Stimulated activated CD8-positive, alpha-beta memory T cell treated with anti-CD3 and anti-CD28 coated beads, Interleukin-12 subunit alpha, Interleukin-12 subunit beta, amount 100 ng/mL, for 24 hours (primary cell): Measurements from ENCODE around the gene PLEKHM2.
"Not testable (repeated sequence)": the region's sequence is repeated elsewhere in the genome, so short reads cannot be mapped to it uniquely, and the experiment has no call there.

ENCODE experiments used
- DNase-seq: peaks from one replicate; pipeline ENCODE4 v3.0.0-alpha.2; 2020; ENCODE audit errors: extremely low read depth

PLEKHM2 gene

DNA sequence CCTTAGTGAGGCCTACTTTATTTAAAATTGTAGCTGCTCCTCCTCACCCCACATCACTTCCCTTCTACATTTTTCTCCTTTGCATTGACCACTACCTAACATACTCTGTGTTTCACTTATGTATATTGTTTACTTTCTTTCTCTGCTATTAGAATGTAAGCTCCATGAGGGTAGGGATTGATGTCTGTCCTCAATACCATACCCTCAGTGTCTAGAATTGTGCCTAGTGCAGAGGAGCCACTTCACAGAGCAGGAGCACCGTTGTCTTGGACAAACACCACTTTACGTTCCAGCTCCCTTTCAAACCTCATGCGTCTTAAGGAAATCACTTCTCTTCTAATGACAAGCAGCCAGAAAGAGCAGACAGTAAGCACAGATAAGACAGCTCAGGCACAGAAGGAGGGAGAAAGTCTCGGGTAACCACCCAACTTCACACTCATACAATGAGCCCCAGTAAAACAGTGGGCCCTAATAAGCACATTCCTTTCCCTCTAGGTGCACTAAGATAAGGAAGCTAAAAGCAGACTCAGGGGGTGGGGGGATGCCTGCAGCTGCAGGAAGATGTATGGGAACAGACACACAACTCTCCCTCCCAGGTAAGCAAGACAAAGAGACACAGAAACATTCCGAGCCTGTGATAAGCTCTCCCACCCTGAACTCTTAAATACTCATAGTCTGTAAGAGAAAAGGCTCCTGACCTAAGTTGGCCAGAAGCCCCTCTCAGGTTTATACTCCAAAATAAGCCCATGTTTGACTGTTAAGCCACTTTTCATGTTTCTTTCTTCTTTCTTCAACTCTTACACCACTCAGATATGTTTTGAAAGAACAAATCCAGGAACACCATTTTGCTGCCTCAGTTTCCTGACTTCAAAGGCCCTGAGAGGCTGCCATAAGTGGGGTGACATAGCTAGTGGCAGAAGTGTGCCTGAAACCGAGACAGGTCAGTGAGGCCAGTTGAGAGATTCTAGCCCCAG is 7.1 kb upstream of the PLEKHM2 start:
- DNase-seq, result no peak

DNA sequence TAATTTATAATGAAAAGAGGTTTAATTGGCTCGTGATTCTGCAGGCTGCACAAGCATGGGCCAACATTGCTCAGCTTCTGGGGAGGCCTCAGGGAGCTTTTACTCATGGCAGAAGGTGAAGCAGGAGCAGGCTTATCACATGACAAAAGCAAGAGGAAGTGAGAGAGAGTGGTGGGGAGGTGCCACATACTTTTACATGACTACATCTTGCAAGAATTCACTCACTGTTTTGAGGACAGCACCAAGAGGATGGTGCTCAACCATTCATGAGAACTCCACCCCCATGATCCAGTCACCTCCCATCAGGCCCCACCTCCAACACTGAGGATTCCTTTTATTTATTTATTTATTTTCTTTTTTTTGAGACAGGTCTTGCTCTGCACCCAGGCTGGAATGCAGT is 5.5 kb upstream of the PLEKHM2 start:
- no peak for DNase-seq

- no peak for DNase-seq
Measured at GRCh38 chr1:15680131-15680530, 4.0 kb upstream of the PLEKHM2 start.

DNA sequence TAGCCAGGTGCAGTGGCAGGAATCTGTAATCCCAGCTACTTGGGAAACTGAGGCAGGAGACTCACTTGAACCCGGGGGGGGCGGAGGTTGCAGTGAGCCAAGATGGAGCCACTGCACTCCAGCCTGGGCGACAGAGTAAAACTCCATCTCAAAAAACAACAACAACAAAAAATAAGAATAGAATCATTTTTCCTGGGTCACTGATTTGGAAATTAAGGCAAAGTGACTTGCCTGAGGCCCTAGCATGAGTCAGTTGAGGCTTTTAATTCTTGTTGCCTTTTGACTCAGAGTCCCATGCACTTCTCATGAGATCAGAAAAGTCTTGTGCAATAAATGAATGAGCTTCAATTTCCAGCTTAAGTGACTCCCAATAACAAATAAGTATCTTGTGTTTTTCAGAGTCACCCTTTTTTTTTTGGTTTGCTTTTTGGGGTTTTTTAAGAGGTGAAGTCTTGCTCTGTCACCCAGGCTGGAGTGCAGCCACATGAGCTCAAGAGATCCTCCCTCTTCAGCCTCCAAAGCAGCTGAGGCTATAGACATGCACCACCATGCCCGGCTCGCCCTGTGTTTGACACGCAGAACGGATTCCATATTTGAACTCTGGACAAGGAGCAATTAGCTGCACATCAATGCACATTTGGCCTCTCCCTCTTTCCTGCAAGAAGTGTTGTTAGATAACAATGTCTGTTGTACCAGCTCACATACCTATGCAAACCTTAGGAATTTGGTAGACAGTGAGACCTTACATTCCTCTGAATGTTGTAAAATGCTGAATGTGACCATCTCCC is 3.4 kb upstream of the PLEKHM2 start:
- no peak for DNase-seq

GRCh38 chr1:15681349-15682292 is 2.5 kb upstream of the PLEKHM2 start:
- no peak for DNase-seq

DNA sequence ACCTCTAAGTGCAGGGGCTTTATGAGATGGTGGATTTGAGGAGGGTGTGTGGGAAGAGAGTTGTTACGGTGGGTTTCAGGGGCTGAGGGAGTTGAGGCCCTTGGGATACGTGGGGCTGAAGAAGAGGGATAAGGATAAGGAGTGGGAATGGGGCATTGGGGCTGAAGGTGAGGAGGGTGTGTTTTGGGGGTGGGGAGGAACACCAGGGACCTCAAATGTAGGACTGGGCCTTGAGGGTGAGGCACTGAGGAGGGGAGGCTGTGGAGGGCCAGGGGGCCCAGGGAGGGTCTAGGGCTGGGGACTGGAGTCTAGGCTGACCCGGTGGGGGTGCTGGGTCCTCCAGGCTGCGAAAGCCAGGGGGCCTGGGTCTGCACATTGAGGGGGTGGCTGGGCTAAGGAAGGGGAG is 1.2 kb upstream of the PLEKHM2 start:
- DNase-seq, result no peak

DNA sequence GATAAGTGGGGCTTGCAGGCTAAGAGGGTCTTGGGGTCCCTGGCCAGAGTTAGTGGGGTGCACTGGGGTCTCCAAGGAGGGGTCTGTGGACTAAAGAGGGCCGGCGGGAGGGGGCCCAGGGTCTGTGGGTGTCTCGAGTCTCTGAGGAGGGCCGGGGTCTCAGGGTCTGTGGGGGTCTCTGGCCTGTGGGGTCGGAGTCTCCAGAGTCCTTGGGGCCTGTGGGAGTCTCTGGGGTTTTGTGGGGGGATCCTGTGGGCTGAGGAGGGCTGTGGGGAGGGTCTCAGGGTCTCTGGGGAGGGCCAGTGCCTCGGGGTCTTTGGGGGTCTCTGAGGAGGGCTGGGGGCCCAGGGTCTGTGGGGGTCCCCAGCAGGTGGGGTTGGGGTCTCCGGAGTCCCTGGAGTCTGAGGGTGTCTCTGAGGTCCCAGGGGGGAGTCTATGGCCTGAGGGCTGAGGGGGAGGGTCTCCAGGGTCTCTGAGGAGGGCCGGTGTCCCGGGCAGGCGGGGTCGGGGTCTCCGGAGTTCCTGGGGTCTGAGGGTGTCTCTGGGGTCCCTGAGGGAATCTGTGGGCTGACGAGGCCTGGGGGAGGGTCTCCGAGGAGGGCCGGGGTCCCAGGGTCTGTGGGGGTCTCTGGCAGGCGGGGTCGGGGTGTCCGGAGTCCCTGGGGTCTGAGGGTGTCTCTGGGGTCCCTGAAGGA is 628 bp upstream of the PLEKHM2 start:
- DNase-seq, result no peak

DNA sequence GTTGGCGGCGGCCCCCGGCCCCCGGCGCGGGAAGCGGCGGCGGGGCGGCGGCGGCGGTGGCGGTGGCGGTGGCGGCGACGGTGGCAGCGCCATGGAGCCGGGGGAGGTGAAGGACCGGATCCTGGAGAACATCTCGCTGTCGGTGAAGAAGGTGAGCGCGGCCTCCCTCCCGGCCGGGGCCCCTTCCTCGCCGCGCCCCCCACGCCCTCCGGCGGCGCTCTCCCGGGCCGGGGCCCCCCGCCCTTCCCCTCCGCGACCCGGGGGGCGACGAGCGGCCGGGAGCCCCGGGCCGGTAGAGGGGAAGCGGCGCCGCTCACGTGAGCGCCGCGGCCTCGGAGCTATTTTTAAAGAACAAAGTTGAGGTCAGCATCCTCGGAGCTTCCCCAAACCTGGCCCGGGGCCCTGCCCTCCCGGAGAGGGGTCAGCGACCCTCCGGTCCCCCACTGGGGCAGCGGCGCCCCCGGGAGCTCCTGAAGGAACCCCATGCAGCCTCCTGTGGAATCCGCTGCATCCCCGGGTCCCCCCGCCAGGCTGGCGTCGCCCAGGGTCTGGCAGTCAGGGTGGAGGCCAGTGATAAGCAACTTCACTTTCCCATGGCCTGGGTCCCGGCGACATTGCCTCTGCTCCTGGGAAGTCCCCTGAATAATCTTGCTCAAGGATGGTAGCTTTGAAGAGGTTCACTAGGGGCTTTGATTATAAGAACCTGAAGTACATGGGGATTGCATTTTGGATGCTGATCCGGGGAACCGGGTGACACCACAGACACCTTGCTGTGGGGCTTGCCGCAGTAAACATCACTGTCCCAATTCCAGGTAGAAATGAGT is 560 bp downstream of the PLEKHM2 start:
- no peak for DNase-seq

- no peak for DNase-seq
Measured at GRCh38 chr1:15685820-15686219, 1.7 kb downstream of the PLEKHM2 start.

DNA sequence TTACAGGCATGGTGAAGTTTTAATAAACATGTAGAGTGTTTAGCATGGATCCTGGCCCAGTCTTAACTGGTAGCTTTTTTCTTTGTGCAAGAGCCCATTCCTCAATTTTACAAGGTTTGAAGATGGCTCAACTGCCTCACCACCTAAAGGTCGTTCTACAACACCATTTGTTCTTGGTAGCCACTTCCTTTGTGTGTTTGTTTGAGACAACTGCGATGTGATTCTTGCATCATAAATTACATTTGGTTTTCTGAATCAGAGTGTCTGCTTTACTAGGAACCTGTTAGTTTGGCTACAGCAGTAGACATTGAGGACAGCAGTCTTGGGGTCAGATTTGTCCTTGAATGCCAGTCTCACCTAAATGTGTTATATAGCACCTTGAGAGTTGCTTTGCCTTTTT is 3.3 kb downstream of the PLEKHM2 start:
- DNase-seq, result no peak

DNA sequence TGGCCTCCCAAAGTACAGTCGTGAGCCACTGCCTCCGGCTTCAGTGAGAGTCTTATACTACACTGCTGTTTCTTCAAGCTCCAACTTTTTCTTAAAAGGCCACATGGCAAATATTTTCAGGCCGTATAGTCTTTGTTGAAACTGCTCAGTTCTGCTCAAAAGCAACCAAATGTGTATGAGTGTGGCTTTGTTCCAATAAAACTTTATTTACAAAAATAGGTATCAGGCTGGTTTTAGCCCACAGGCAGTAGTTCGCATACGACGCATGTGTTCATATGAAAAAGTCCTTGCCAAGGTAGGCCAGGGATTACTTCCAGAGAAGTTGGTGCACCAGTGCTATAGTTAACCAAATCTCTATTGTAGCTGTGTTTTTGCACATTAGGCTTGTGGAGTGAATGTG is 6.2 kb downstream of the PLEKHM2 start:
- no peak for DNase-seq

GRCh38 chr1:15691434-15692032 is 7.4 kb downstream of the PLEKHM2 start:
- no peak for DNase-seq

DNA sequence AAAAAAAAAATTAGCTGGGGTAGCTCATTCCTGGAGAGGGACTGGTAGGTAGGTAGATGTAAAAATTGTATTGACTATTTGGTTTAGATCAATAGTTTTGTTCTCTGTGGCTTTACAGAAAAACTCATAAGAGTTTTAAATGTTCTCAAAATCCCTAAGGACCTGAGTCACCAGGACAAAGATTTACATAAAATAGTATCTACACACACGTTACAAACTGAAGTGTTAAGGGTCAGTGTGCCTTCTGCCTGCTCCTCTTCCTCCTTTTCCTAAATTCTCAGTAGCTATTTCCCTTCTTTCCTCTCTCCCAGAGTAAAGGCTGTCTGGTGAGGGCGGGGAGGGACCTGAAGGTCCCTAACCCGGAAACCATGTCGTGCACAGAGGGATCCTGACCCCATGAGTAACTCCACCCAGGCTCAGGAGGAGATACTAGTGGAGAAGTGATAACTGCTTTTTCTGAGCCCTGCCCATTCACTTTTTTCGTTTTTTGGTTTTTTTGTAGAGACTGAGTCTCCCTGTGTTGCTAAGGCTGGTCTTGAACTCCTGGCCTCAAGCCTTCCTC is 8.1 kb downstream of the PLEKHM2 start:
- no peak for DNase-seq

DNA sequence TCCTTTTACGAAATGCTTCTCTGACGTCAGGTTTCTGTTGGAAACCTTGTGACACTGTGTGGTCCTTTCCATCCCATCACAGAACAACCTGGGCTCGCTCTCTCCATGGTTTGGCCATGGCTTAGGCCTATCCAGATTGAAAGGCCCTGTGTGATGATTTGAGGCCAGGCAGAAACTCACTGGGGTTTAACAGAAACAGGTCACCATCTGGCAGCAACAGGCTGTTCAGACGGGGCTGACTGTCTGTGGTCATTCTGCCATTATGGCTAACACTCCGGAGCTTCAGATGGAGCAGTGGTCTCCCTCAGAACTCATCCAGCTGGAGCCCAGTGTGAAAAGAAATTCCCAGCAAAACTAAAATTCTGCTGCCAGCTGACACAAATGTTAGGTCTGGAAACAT is 9.3 kb downstream of the PLEKHM2 start:
- DNase-seq, result no peak

DNA sequence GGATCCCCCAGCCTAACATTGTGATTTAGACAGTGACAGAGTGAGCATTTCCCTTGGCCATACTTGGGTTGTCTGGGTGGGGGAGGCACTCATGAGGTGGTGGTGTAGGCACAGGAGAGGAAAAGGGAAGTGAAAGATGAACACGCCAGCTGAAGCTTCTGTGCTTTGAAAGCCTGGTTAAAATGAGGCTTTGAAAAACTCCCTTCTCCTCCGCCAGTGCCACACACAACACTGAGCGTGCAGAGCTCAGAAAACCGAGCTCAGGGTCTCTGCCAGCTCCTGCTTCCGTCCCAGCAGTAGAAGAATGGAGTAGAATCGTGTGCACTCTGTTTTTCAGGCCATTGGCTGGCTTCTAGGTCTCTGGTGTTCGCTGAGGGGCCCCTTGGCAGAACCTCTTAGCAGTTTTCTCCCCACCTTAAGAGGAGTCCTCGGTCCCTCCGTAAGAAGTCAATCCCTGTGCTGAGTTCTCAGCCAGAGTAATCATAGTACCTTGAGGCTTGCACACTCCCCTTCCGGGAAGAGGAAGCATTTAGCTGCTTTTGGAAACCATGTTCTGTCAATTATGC is 12.9 kb downstream of the PLEKHM2 start:
- no peak for DNase-seq

DNA sequence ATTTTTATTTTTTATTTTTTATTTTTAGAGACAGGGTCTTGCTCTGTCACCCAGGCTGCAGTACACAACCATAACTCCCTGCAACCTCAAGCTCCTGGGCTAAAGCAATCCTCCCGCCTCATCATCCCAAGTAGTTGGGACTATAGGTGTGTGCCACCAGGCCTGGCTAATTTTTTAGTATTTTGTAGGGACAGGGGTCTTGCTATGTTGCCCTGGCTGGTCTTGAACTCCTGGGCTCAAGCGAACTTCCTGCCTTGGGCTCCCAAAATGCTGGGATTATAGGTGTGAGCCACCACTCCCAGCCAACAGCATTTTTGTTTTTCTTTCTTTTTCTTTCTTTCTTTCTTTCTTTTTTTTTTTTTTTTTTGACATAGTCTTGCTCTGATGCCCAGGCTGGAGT is 14.1 kb downstream of the PLEKHM2 start:
- DNase-seq, result no peak

- not testable (repeated sequence) for DNase-seq
Measured at GRCh38 chr1:15699321-15699720, 15.2 kb downstream of the PLEKHM2 start.

DNA sequence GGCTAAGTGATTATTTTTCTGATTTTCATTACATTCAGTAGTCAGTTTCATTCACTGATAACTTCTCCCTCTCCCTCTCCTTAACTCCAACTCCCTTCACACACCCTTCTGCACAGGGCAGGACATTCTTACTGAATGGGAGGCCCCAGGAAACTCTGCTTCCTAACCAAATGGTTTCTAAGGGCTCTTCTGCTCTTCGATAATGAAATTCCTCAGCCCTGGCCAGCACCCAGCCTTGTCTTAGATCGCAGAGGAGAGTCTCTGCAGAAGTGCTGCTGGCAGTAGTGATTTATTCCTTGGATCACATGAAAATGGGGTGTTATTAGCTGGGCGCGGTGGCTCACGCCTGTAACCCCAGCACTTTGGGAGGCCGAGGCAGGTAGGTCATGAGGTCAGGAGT is 16.4 kb downstream of the PLEKHM2 start:
- no peak for DNase-seq

DNA sequence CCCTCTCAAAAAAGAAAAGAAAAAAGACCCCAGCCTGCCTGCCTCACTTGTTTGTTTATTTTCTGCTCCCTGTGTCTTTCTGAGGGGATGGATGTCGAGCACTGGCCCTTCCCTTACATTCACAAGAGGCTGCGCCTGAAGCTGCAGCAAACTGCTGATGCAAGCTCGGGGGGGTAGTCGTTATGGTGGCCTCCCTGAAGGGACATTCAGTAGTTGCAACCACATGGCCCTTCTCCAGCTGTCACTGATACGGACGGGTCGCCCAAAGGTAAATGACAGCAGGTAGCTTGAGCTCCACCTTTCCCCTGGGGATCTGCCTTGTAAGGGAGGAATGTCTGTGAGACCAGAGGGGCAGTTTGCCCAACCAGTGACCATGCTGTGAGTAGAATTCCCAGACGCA is 17.7 kb downstream of the PLEKHM2 start:
- no peak for DNase-seq
